GM18517 (cell line): Measurements from ENCODE around the gene VAT1.

Experiments used
- ATAC-seq: cut with Tn5 transposase; IDR thresholded peaks from one replicate; pipeline ENCODE4 v1.9.1; 2021; ENCODE audit warnings: mild to moderate bottlenecking, moderate library complexity; ENCODE audit not compliant: unreplicated experiment

VAT1 gene

DNA sequence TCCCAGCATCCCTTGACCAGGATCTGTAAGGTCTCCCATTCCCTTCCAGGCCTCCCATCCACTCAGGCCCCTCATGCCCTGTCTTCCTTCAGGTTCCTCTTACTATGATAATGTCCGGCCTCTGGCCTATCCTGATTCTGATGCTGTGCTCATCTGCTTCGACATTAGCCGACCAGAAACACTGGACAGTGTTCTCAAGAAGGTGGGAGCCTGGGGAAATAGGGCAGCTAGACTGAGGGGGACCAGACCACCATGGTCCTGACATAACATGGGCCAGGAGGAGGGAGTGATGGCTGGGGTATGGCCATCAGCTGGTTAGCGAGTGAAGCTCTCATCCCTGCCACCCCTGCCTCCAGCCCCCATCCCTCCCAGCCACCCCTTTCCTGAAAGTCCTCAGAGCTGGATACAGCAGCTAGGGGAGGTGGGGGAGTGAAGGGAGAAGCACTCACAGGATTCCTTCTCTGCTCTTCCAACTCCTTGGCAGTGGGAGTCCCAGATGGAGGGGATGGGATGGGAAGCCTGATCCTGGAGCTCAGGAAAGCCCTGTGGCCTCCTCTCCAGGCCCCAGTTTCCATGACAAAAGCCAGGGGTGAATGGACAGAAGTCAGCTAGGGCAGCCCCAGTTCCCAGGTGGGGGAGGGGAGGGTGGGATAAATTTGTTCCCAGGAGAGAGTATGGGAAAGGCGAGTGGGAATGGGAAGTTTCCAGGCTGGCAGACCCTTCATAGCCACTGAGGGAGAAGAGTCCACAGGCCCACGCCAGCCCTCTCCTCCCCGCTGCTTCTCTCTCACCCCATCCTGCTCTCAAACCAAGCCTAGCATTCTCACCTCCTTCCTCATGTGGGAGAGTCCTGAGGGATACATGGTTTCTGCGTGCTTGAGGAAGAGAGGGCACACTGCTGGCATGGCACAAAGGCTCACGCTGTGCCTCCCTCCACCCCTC is 5.2 kb upstream of the VAT1 start:
- ATAC-seq, result no peak

DNA sequence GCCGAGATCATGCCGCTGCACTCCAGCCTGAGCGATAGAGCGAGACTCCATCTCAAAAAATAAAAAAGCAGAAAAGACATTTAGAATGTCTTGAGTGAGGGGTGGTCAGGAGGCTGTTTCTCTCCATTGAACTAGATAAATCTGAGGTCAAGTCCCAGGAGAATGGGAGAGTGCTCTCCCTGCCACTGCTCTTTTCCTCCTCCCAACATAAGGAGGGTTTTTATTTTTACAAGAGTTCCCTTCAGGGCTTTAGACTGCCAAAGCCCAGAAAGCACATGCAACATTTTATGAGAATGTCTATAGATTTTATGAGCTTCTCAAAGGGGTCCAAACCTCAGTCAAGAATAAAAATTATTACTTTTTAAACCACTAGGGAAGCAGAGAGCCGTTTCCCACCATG is 4.4 kb upstream of the VAT1 start:
- no peak for ATAC-seq

DNA sequence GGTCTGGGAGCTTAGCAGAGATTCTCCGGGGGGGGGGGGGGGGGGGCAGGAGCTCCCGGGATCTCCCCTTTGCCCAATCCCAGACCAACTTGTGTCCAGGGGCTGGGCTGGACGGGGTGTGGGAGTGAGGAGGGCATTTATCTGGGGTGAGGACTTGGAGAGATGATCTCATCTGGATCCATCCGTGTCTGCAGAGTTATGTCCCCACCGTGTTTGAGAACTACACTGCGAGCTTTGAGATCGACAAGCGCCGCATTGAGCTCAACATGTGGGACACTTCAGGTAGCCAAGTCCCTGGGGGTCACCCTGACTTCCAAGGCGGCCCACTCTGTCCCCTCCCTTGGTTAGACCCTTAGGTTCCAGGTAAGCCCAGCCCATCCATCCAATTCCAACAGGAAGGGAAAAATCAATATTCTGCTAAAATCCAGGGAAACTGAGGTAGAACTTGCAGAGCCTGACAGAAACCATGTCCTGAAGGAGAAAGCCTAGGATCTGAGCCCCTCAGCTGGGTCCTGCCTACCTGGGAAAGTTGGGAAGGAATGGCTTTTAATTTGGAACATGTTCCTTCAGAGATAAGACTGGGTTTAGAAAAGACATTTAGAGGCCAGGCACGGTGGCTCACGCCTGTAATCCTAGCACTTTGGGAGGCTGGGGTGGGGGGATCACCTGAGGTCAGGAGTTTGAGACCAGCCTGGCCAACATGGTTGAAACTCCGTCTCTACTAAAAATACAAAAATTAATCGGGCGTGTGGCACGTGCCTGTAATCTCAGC is 3.8 kb upstream of the VAT1 start:
- no peak for ATAC-seq

DNA sequence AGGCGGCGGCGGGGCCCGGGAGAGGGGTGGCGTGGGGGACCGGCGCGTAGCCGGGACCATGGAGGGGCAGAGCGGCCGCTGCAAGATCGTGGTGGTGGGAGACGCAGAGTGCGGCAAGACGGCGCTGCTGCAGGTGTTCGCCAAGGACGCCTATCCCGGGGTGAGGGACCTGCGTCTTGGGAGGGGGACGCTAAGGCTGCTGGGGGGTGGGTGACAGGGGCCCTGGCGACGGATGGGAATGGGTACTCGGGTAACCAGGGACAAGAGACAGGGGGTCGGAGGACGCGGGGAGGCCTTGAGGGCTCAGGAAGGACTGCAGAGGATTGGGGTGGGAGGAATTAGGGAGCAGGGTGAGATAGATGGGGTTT is 3.1 kb upstream of the VAT1 start:
- no peak for ATAC-seq

GRCh38 chr17:43024407-43025289 is 2.5 kb upstream of the VAT1 start, which contains the start of gene RND2:
Gene RND2 (plus strand): TSS chr17:43025231. CDS start chr17:43025348, 117 bp downstream.
- no peak for ATAC-seq

DNA sequence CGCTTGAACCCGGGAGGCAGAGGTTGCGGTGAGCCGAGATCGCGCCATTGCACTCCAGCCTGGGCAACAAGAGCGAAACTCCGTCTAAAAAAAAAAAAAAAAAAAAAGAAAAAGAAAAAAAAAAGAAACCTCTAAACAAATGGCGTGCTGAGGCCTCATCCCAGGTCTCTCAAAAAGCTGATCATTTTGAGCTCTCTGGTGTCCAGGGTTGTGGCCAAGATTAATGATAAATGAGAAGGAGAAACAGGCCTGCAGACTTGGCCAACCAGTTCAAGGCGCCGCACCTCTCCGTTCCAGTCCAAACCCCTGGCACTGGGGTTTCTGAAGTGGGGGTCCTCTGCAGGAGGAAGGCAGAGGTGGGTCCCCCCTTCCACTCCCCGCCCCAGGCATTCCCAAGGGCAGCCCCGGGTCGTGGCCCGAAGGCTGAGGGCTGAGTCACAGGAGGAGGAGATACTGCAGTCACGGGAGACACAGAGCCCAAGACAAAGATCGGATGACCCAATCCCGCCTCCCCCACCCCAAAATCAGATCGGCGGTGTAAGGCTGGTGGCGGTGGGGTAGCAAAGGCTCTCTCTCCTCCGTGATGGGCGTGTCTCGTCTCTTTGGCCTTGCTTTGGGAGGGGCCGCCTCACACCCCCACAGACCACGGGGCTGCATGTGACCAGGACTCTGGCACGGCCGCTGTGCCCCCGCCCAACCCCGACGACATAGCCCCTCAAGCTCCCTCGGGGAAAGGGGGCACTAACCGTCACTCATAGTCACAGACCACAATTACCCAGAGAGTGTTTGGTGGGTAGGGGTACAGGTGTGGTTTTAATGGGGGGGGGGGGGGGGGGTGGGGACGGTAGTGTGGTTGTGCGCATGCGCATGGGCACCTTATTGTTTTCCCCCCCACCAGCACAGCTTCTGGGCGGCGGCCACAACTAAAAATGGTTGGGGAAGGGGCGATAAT is 1.1 kb downstream of the VAT1 start:
- no peak for ATAC-seq

DNA sequence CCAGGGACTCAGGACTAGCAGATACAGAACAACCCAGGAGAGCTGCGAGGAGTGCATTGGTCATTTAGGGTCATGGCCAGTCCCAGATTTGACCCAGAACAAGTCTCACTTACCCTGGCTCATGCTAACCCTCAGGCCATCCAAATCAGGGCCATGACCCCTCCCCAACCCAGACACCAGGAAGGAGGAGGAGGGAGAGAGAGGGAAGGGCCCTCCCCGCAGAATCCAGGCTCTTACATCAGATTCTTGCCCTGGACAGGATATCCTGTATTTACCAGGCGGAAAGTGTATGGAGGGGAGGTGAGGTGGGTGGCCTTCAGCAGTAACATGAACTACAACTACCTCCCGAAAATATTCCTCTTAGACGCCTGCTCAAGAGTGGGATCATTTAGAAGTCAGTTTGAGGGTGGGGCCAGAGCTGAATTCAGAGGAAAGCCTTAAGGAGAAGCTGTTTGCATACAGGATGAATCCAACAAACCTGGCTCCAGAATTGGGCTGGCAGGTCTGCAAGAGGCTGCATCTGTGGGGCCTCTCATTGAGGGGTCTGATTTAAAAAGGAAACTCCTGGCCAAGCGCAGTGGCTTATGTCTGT is 2.1 kb downstream of the VAT1 start:
- ATAC-seq, result no peak

DNA sequence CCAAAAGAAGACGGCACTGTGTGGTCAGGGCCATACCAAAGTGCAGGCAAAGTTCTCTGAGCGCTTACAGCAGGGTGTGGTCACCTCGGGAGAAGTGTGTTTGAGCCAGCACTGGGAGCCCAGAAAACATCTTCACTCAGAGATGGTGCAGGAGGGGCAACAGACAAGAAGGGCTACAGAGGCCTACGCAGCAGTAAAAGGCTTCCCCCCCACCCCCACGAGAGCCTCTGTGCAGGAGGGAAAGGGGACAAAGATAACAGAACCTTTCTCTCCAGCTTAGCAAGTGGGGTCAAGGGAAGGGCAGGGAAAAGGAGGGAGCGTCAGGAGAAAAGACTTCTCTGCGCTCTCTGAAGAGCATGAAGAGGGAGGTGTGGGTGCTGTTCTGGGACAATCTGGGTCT is 2.8 kb downstream of the VAT1 start:
- no peak for ATAC-seq

DNA sequence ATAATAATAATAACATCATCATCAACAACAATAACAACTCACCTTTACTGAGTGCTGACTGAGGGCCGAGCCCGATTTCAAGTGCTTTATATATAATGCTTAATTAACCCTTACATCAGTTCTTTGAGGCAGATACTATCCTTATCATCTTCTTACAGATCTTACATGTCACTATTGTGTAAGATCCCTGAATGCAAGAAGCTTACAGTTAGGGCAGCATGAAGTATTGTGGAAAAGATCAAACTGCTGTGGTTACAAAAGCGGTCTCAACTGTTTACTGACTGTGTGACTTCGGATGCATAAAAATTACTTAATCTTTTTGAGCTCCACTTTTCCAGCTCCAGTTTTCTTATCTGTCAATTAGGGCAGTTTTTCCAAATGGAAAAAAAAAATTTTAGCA is 3.3 kb downstream of the VAT1 start:
- no peak for ATAC-seq

DNA sequence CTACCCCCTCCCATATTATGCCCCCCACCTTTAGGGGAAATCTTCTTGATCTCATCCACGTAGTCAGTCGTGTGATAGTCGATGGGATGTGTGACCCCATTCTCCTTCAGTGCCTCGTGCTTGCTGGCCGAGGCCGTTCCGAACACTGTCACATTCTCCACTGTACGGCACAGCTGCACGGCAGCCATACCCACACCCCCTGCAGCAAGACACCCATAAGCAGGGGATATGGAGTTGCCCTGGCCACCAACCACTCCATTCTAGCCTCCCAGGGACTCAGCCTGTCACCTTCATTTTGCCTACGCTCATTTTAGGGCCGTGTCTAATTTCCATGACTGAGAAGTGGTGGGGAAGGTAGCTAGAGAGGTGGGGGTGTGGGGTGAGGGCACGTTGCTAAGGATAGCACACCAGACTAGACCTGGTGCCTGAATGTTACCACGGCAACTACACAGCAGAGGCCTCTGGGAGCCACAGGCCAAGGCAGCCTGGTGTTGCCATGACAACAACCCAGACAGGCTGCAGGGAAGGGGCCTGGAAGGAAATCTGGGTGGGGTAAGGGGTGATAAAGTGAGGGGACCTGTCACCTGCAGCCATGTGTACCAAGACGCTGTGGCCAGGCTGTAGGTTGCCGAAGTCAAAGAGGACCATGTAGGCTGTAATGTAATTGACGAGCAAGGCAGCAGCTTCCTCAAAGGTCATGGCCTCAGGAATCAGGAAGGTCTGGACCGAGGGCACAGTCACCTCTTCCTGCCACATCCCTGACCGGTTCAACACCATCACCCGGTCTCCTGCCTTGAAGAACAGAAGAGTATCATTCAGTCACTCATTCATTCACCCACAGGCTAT is 4.0 kb downstream of the VAT1 start:
- no peak for ATAC-seq

- ATAC-seq, result no peak
These were observed 6.0 kb downstream of the VAT1 start for GRCh38 chr17:43016216-43016615.

DNA sequence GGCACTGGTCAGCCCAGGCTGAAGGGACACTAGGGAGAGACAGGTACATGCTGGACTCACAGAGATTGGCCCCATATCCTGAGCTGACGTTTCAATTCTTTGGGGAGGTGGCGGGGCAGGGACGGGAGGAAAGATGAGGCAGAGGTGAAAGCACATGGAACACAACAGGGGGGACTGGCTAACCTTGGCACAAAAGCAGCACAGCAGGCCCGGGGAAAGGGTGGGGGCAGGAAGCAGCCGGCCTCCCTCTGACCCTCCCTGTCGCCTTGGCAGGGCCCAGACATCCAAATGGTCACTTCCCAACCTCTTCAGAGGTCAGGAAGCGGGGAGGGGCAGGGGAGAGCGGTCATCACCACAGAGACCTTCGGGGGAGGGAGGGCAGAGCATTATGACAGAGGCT is 6.6 kb downstream of the VAT1 start:
- no peak for ATAC-seq

GRCh38 chr17:43014649-43015542 is 7.3 kb downstream of the VAT1 start:
- ATAC-seq, result no peak

- no peak for ATAC-seq
These were observed 8.1 kb downstream of the VAT1 start for GRCh38 chr17:43014020-43014648.

DNA sequence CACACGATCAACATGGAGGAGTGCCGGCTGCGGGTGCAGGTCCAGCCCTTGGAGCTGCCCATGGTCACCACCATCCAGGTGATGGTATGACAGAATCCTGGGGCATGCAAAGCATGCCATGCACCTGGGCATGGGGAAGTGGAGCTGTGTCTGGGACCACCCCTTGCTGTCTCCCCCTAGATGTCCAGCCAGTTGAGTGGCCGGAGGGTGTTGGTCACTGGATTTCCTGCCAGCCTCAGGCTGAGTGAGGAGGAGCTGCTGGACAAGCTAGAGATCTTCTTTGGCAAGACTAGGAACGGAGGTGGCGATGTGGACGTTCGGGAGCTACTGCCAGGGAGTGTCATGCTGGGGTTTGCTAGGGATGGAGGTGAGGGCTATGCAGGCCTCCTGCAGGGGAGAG is 8.9 kb downstream of the VAT1 start:
- no peak for ATAC-seq

GRCh38 chr17:43011728-43012472 is 10.3 kb downstream of the VAT1 start:
- ATAC-seq, result no peak
